ENCODE data around the gene LDLRAD2.

LDLRAD2 gene

GRCh38 chr1:21860971-21861370 lies 48.9 kb downstream of the LDLRAD2 start:
- no peak for DNase-seq (ENCODE audit: low read depth in 1 of 2, low spot score in 1 of 2)

GRCh38 chr1:21861602-21862429 lies 49.8 kb downstream of the LDLRAD2 start:
- no peak for DNase-seq (ENCODE audit: low read depth in 1 of 2, low spot score in 1 of 2)

- DNase-seq (ENCODE audit: low read depth in 1 of 2, low spot score in 1 of 2): no peak
Measured at GRCh38 chr1:21863981-21864380, 51.9 kb downstream of the LDLRAD2 start.

- DNase-seq (ENCODE audit: low read depth in 1 of 2, low spot score in 1 of 2): no peak
Measured at GRCh38 chr1:21864730-21865129, 52.7 kb downstream of the LDLRAD2 start.

GRCh38 chr1:21865609-21865942 lies 53.5 kb downstream of the LDLRAD2 start:
- DNase-seq (ENCODE audit: low read depth in 1 of 2, low spot score in 1 of 2): no peak

- no peak for DNase-seq (ENCODE audit: low read depth in 1 of 2, low spot score in 1 of 2)
Measured at GRCh38 chr1:21865943-21866706, 54.1 kb downstream of the LDLRAD2 start.

- DNase-seq (ENCODE audit: low read depth in 1 of 2, low spot score in 1 of 2): no peak
Measured at GRCh38 chr1:21866707-21867043, 54.6 kb downstream of the LDLRAD2 start.

- no peak for DNase-seq (ENCODE audit: low read depth in 1 of 2, low spot score in 1 of 2)
Measured at GRCh38 chr1:21867451-21867996, 55.5 kb downstream of the LDLRAD2 start.

GRCh38 chr1:21868482-21868881 lies 56.4 kb downstream of the LDLRAD2 start:
- DNase-seq (ENCODE audit: low read depth in 1 of 2, low spot score in 1 of 2): no peak

- DNase-seq (ENCODE audit: low read depth in 1 of 2, low spot score in 1 of 2): no peak
Measured at GRCh38 chr1:21868941-21869454, 56.9 kb downstream of the LDLRAD2 start.

- no peak for DNase-seq (ENCODE audit: low read depth in 1 of 2, low spot score in 1 of 2)
Measured at GRCh38 chr1:21869620-21870121, 57.6 kb downstream of the LDLRAD2 start.

GRCh38 chr1:21870611-21871010 lies 58.5 kb downstream of the LDLRAD2 start:
- no peak for DNase-seq (ENCODE audit: low read depth in 1 of 2, low spot score in 1 of 2)

GRCh38 chr1:21871943-21872342 lies 59.9 kb downstream of the LDLRAD2 start:
- DNase-seq (ENCODE audit: low read depth in 1 of 2, low spot score in 1 of 2): no peak

- DNase-seq (ENCODE audit: low read depth in 1 of 2, low spot score in 1 of 2): no peak
Measured at GRCh38 chr1:21872445-21873079, 60.5 kb downstream of the LDLRAD2 start.

- DNase-seq (ENCODE audit: low read depth in 1 of 2, low spot score in 1 of 2): no peak
Measured at GRCh38 chr1:21873174-21873573, 61.1 kb downstream of the LDLRAD2 start.

- DNase-seq (ENCODE audit: low read depth in 1 of 2, low spot score in 1 of 2): no peak
Measured at GRCh38 chr1:21873761-21874160, 61.7 kb downstream of the LDLRAD2 start.

- no peak for DNase-seq (ENCODE audit: low read depth in 1 of 2, low spot score in 1 of 2)
Measured at GRCh38 chr1:21874328-21874727, 62.3 kb downstream of the LDLRAD2 start.
